ENCODE results near the gene DGKH.
"Not testable (repeated sequence)": the region's sequence is repeated elsewhere in the genome, so short reads cannot be mapped to it uniquely, and the experiment has no call there.

Gene DGKH

DNA sequence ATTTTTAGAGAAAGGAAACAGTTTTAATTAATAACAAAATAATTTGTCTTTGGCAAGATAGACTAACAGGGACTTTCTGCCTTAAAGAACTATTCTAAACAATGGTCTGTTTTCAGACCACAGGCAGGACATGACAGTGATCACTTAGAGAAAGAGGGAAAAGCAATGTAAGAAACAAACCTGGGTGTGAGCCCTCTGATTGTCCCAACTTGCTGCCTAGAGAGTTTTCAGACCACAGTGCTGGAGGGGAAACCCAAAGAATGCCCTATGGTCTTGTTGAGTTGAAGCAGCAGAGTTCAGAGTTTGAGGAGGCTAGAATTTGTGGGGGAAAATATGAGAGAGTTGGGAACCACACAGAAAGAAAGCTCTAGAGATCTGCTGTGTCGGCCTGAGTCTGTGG, 38.1 kb downstream of the DGKH start:
- TF ChIP-seq, protein P1, sequence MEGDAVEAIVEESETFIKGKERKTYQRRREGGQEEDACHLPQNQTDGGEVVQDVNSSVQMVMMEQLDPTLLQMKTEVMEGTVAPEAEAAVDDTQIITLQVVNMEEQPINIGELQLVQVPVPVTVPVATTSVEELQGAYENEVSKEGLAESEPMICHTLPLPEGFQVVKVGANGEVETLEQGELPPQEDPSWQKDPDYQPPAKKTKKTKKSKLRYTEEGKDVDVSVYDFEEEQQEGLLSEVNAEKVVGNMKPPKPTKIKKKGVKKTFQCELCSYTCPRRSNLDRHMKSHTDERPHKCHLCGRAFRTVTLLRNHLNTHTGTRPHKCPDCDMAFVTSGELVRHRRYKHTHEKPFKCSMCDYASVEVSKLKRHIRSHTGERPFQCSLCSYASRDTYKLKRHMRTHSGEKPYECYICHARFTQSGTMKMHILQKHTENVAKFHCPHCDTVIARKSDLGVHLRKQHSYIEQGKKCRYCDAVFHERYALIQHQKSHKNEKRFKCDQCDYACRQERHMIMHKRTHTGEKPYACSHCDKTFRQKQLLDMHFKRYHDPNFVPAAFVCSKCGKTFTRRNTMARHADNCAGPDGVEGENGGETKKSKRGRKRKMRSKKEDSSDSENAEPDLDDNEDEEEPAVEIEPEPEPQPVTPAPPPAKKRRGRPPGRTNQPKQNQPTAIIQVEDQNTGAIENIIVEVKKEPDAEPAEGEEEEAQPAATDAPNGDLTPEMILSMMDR (IDR thresholded peaks at IDR 0.05; ENCODE audit: low read depth, low read length): no peak
- no peak overlapping the region for H3K4me3 ChIP-seq (ENCODE audit: low read depth, low read length)

DNA sequence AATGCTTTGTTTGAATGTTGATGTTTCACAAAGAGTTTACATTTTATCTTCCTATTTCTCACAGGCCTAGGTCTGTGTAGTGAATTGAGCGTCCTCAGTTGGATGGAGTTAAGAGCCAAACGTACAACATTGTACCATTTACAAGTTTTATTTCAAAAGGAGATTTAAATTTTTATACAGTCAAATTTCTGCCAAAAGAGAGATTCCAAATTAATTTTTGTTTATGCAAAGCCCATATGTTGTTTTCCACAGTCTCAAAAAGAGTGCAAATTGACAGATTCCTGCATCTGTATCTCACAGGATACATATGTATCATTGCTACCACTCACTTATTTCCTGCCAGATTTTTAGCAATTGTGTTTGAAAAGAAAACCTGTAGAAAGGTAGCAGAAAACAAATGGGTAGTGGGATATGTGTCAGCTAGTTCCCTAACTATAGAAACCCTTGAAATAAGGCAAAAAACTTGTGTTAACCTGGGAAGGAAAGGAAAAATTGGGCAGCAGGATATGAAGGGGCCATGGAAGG, 46.1 kb downstream of the DGKH start:
- TF ChIP-seq, protein P1 (IDR thresholded peaks at IDR 0.05; ENCODE audit: low read depth, low read length): no peak
- no peak overlapping the region for H3K4me3 ChIP-seq (ENCODE audit: low read depth, low read length)

DNA sequence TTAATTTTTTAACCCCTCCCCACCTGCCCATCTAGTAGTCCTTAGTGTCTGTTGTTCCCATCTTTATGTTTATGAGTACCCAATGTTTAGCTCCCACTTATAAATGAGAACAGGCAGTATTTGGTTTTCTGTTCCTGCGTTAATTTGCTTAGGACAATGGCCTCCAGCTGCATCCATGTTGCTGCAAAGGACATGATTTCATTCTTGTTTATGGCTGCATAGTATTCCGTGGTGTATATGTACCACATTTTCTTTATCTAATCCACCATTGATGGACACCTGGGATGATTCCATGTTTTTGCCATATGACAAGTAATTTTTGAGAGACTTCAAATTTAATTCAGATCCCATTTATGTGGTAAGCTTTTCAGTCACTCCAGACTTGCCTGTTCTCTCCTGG, 47.8 kb downstream of the DGKH start:
- not testable (repeated sequence) for H3K4me3 ChIP-seq (ENCODE audit: low read depth, low read length)

DNA sequence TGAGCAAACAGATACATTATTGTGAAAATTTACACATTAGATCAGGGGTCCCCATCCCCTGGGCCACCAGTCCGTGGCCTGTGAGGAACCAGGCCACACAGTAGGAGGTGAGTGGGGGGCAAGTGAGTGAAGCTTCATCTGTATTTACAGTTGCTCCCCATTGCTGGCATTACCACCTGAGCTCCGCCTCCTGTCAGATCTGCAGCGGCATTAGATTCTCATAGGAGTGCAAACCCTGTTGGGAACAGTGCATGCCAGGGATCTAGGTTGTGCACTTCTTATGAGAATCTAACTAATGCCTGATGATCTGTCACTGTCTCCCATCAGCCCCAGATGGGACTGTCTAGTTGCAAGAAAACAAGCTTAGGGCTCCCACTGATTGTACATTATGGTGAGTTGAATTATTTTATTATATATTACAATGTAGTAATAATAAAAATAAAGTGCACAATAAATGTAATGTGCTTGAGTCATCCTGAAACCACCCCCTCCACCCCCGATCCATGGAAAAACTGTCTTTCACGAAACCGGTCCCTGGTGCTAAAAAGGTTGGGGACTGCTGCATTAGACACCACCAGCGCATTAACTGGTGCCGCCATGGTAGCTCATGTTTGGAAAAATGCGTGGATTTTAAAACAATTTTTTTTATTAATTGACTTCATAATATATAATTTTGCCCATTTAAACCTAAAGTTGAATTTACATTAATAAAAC, 51.7 kb downstream of the DGKH start:
- TF ChIP-seq, protein P1 (IDR thresholded peaks at IDR 0.05; ENCODE audit: low read depth, low read length): no peak
- no peak overlapping the region for H3K4me3 ChIP-seq (ENCODE audit: low read depth, low read length)

DNA sequence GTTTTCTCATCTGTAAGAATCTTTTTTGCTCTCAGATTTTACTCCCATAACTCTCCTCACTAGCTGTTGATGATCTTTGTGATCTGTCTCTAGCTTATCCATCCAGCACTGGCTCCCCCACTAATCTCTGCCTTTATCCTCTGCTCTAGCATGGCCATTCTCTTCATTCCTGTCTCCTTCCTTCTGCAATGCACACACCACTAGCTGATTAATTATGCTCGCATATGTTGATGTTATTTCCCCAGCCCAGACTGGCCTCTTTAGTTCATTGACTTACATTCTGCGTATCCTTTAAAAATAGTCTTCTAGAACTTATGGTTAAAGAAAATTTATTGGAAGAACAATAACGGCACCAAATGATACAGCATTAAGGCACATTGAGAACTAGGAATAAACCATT, 52.5 kb downstream of the DGKH start:
- TF ChIP-seq, protein P1 (IDR thresholded peaks at IDR 0.05; ENCODE audit: low read depth, low read length): no peak
- H3K4me3 ChIP-seq (ENCODE audit: low read depth, low read length): no peak overlapping the region

DNA sequence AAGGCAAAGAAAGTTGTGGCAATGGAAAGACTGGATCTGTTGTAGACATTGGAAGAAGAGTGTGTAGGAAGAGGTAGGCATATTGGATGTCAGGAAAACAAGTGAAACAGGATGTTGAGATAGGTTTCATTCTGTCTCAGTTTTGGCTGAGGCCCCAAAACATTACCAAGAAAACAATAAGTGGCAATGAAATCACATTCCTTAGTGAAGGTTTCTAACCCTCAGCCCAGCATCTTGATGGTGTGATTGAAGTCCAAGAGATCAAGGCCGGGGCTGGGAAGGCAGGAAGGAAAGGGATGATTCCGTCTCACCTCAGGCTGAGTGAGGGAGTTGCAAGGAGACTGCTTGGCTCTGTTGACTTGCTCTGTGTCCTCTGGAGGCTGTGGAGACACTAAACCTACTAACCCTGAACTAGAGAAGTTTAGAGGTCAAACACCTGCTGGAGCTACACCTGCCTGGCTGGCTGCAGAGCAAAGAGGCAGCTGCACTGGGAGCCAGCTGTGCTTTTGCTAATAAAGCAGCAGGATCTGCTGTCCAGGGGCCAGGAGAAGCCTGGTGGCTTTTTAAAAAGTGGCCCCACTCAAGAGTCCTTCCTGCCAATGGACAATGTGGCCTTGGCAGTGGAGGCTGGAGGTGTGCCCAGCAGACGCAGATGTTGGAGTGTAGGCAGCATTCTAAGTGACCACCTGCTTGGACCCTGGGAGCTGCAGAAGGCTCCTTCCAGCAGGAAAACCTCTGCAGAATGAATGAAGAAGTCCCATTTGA, 53.6 kb downstream of the DGKH start:
- H3K4me3 ChIP-seq (ENCODE audit: low read depth, low read length): no peak overlapping the region
- TF ChIP-seq, protein P1 (IDR thresholded peaks at IDR 0.05; ENCODE audit: low read depth, low read length): no peak

DNA sequence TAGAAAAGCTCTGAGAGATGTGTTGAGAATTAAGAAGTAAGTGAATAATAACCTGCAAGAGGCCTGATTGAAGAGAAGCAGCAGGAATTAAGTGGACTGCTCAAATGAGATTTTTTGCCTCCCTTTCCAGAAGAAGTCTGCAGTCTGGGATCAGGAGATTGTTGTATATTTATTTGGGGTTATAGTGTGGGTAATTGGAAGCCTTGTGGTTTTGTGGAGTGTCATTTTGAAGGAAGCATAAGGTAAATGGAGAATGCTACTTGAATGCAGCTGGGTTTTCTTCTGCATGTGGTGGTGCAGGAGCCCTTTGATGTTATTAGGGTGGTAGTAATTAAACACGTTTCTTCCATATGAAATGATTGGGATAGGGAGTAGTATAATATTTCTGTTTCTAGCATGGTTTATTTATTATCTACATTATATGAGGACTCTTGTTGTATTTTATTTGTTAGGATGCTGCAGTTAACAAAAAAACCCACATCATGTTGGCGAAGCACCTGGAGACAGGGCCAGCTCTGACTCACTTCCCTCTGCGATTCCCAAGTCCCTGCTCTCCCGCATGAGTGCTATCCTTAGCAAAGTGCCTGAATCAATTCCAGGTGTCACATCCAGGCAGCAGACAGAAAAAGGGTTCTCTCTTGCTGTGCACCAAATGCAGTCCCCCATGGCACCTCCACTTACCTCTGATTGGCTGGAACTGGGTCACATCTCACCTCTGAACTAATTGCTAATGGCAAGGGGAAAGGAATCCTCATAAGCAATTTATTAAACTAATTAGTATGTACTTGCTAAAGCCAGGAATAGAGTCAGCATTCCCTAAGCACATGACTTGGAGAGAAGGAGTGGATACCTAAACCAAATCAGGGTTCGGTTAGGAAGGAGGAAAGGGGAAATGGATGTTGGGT, 54.8 kb downstream of the DGKH start:
- TF ChIP-seq, protein P1 (IDR thresholded peaks at IDR 0.05; ENCODE audit: low read depth, low read length): no peak
- H3K4me3 ChIP-seq (ENCODE audit: low read depth, low read length): no peak overlapping the region
